NCI-H345 treated with DMSO at 0.1 percent for 48 hours (cell line): ENCODE measurements around the gene SPDYE5.
"Not testable (repeated sequence)": the region's sequence is repeated elsewhere in the genome, so short reads cannot be mapped to it uniquely, and the experiment has no call there.

Source experiments
- DNase-seq: peaks from one replicate; lab custom pipeline; 2025; ENCODE audit not compliant: unreplicated experiment; lab: John Stamatoyannopoulos, UW

The SPDYE5 gene

GRCh38 chr7:75492020-75492419 lies at the start of gene SPDYE5:
Gene SPDYE5, plus strand, starts transcription at chr7:75492320. Its CDS starts 1,728 bp downstream, at chr7:75494048.
- DNase-seq, result not testable (repeated sequence)

GRCh38 chr7:75442465-75443111 lies 49.5 kb upstream of the SPDYE5 start:
- not testable (repeated sequence) for DNase-seq

- DNase-seq, result not testable (repeated sequence)
Observed at GRCh38 chr7:75449946-75450345, 42.2 kb upstream of the SPDYE5 start.

- not testable (repeated sequence) for DNase-seq
Observed at GRCh38 chr7:75452494-75452955, 39.6 kb upstream of the SPDYE5 start.

GRCh38 chr7:75456403-75456802 lies 35.7 kb upstream of the SPDYE5 start:
- not testable (repeated sequence) for DNase-seq

GRCh38 chr7:75458034-75458433 lies 34.1 kb upstream of the SPDYE5 start:
- not testable (repeated sequence) for DNase-seq

GRCh38 chr7:75460541-75460940 lies 31.6 kb upstream of the SPDYE5 start:
- not testable (repeated sequence) for DNase-seq

- not testable (repeated sequence) for DNase-seq
Observed at GRCh38 chr7:75470166-75470565, 22.0 kb upstream of the SPDYE5 start.

- DNase-seq, result not testable (repeated sequence)
Observed at GRCh38 chr7:75477457-75477856, 14.7 kb upstream of the SPDYE5 start.

- DNase-seq, result not testable (repeated sequence)
Observed at GRCh38 chr7:75480313-75480712, 11.8 kb upstream of the SPDYE5 start.

- DNase-seq, result not testable (repeated sequence)
Observed at GRCh38 chr7:75485355-75485978, 6.7 kb upstream of the SPDYE5 start.

GRCh38 chr7:75485979-75486643 lies 6.0 kb upstream of the SPDYE5 start, which contains the start of gene POM121C:
Gene POM121C, minus strand, starts transcription at chr7:75486299. Its CDS starts 44,803 bp downstream, at chr7:75441496.
- DNase-seq, result peak; percentile 49

GRCh38 chr7:75509033-75509432 lies 16.9 kb downstream of the SPDYE5 start:
- not testable (repeated sequence) for DNase-seq

GRCh38 chr7:75518842-75519241 lies 26.7 kb downstream of the SPDYE5 start:
- DNase-seq, result not testable (repeated sequence)

GRCh38 chr7:75521727-75522126 lies 29.6 kb downstream of the SPDYE5 start:
- DNase-seq, result not testable (repeated sequence)

GRCh38 chr7:75527224-75527722 lies 35.2 kb downstream of the SPDYE5 start:
- DNase-seq, result not testable (repeated sequence)

- DNase-seq, result no peak
Observed at GRCh38 chr7:75531359-75531821, 39.3 kb downstream of the SPDYE5 start.

- no peak for DNase-seq
Observed at GRCh38 chr7:75532639-75533038, 40.5 kb downstream of the SPDYE5 start.

- DNase-seq, result no peak
Observed at GRCh38 chr7:75533926-75534325, 41.8 kb downstream of the SPDYE5 start.

- DNase-seq, result no peak
Observed at GRCh38 chr7:75534727-75535307, 42.7 kb downstream of the SPDYE5 start.

GRCh38 chr7:75536491-75536890 lies 44.4 kb downstream of the SPDYE5 start:
- no peak for DNase-seq
